Endothelial cell of umbilical vein (primary cell): ENCODE measurements around the gene SHKBP1. TPM values are rescaled to one million over a fixed set of nuclear protein-coding genes. Genes with fewer than 3 reads are reported as not detected.

Experiments
- BruUV-seq: library from RNA; stranded (reverse); fragments of 400-500 nt; replicated peaks from 2 replicates; lab custom pipeline; 2021; lab: Mats Ljungman, UMichigan
- CTCF ChIA-PET: fragments of 300-600, 350-600 bp; sonication (Branson Sonifier 250); formaldehyde crosslinking; loops from one replicate; lab custom pipeline; 2021; ENCODE audit warnings: antibody characterized with exemption, inconsistent platforms; lab: Charles Lee
- POLR2A ChIA-PET: fragments of 300-600, 350-600 bp; sonication (Branson Sonifier 250); formaldehyde crosslinking; loops from one replicate; lab custom pipeline; 2021; ENCODE audit warnings: antibody characterized with exemption, inconsistent platforms; lab: Charles Lee
- DNase-seq: peaks from one replicate; pipeline ENCODE4 v3.0.0-alpha.2; 2011; ENCODE audit warnings: low read depth, low spot score
- FAIRE-seq: peaks from 2 replicates; lab custom pipeline; 2011; peaks lifted over from hg19 to GRCh38; lab: Jason Lieb, UNC
- H2AFZ ChIP-seq: 2 replicates; pipeline ENCODE4 v1.6.0; 2012; ENCODE audit warnings: low read depth, low read length, control low read depth, inconsistent platforms
- H3K27ac ChIP-seq: 2 replicates; pipeline ENCODE4 v1.5.1; 2011; ENCODE audit warnings: low read depth, mild to moderate bottlenecking, control low read depth, low read length, moderate library complexity; ENCODE audit not compliant: insufficient read depth
- H3K27me3 ChIP-seq, 2 experiments: 2 replicates each; pipeline versions ENCODE4 v1.6.0 to v1.6.1; 2011; ENCODE audit warnings: low read length in 2 of 2, mixed read lengths in 1 of 2; ENCODE audit not compliant: control insufficient read depth in 2 of 2, insufficient read depth in 2 of 2
- H3K36me3 ChIP-seq, 2 experiments: 2 replicates in 1 of 2; 3 replicates in 1 of 2; pipeline ENCODE4 v1.5.1; 2011; ENCODE audit warnings: low read length in 2 of 2, mild to moderate bottlenecking in 1 of 2, moderate library complexity in 1 of 2; ENCODE audit not compliant: control insufficient read depth in 2 of 2, insufficient read depth in 2 of 2; ENCODE audit errors: extremely low read depth in 1 of 2
- H3K4me1 ChIP-seq: 3 replicates; pipeline ENCODE4 v1.5.1; 2011; ENCODE audit warnings: mild to moderate bottlenecking, low read length; ENCODE audit not compliant: control insufficient read depth, insufficient read depth; ENCODE audit errors: extremely low read depth
- H3K4me2 ChIP-seq: 2 replicates; pipeline ENCODE4 v1.6.1; 2011; ENCODE audit warnings: low read length, control low read depth, mixed read lengths; ENCODE audit not compliant: insufficient read depth
- H3K4me3 ChIP-seq, 3 experiments: fragments of 200-600 bp in 1 of 3; sonication (generic), shearing (Covaris generic) in 1 of 3; replicated peaks in 1 of 3; 2 replicates each; pipeline ENCODE4 v1.5.1; 2011 to 2016; ENCODE audit warnings: control low read depth in 3 of 3, low read length in 3 of 3, mild to moderate bottlenecking in 2 of 3, inconsistent platforms in 1 of 3, low read depth in 1 of 3, moderate library complexity in 1 of 3; ENCODE audit not compliant: insufficient read depth in 1 of 3
- H3K79me2 ChIP-seq: 2 replicates; pipeline ENCODE4 v1.6.0; 2012; ENCODE audit warnings: low read length, inconsistent platforms; ENCODE audit not compliant: control insufficient read depth, insufficient read depth
- H3K9ac ChIP-seq: replicated peaks from 2 replicates; pipeline ENCODE3; 2011; ENCODE audit warnings: low read length, control low read depth; ENCODE audit not compliant: insufficient read depth; ENCODE audit errors: extremely low read depth
- H3K9me1 ChIP-seq: replicated peaks from 3 replicates; pipeline ENCODE4 v1.6.0; 2011; ENCODE audit warnings: mild to moderate bottlenecking, low read length; ENCODE audit not compliant: control insufficient read depth, insufficient read depth; ENCODE audit errors: extremely low read depth
- H3K9me3 ChIP-seq: replicated peaks from 2 replicates; pipeline ENCODE4 v1.5.1; 2012; ENCODE audit warnings: low read length, inconsistent platforms; ENCODE audit not compliant: control insufficient read depth, insufficient read depth
- H4K20me1 ChIP-seq: replicated peaks from 2 replicates; pipeline ENCODE3; 2011; ENCODE audit warnings: mild to moderate bottlenecking, low read length; ENCODE audit not compliant: control insufficient read depth, insufficient read depth; ENCODE audit errors: extremely low read depth
- EZH2 ChIP-seq: IDR thresholded peaks from 2 replicates; pipeline ENCODE4 v1.6.1; 2012; ENCODE audit warnings: borderline replicate concordance, low read depth, mild to moderate bottlenecking, moderate library complexity, low read length, inconsistent platforms; ENCODE audit not compliant: severe bottlenecking
- FOS ChIP-seq: IDR thresholded peaks from 2 replicates; pipeline ENCODE4 v1.6.1; 2011; ENCODE audit warnings: mild to moderate bottlenecking, low read length, moderate library complexity, borderline replicate concordance; ENCODE audit not compliant: insufficient read depth
- GATA2 ChIP-seq: IDR thresholded peaks from 2 replicates; pipeline ENCODE4 v1.7.0; 2011; ENCODE audit warnings: low read depth, mild to moderate bottlenecking, moderate library complexity, mixed read lengths, low read length; ENCODE audit not compliant: insufficient read length, insufficient read depth
- JUN ChIP-seq: IDR thresholded peaks from 2 replicates; pipeline ENCODE4 v1.6.1; 2011; ENCODE audit warnings: borderline replicate concordance, low read depth; ENCODE audit not compliant: insufficient read length, insufficient read depth
- MYC ChIP-seq: IDR thresholded peaks from one replicate; pipeline ENCODE4 v1.6.1; 2011; ENCODE audit warnings: mild to moderate bottlenecking, low read depth, low read length
- POLR2A ChIP-seq: IDR thresholded peaks from 2 replicates; pipeline ENCODE4 v1.6.1; 2012; ENCODE audit warnings: low read depth, mild to moderate bottlenecking, control low read depth, low read length
- POLR2AphosphoS5 ChIP-seq: IDR thresholded peaks from 2 replicates; pipeline ENCODE4 v1.6.1; 2012; ENCODE audit warnings: low read depth, mild to moderate bottlenecking, control low read depth, low read length, moderate library complexity; ENCODE audit not compliant: insufficient read depth
- dilution Hi-C: fragments of 300-500 bp; cut with MboI; formaldehyde crosslinking; loops from one replicate; pipeline ENCODE4 v1.15.0; 2019; ENCODE audit warnings: low sequenced_read_pairs; ENCODE audit not compliant: extremely low pct_ligation_motif_present
- intact Hi-C: fragments of 100-400 bp; cut with micrococcal nuclease; formaldehyde crosslinking; loops from one replicate; pipeline ENCODE4 v1.10.0; 2022
- polyA plus RNA-seq, 4 experiments: library from polyadenylated mRNA; depleted of rRNA in 3 of 4; stranded (reverse) in 3 of 4; unstranded in 1 of 4; fragments of >200 nt; gene quantifications; 2 replicates each; pipeline versions ENCODE4 v1.2.1 to v1.2.3, GENCODE V29; 2011 to 2012; ENCODE audit warnings: missing spikeins in 1 of 4
- total RNA-seq: library from RNA; stranded (reverse); gene quantifications from 2 replicates; pipeline ENCODE4 v1.2.3, GENCODE V29; 2021
- TF ChIP-seq, protein P1 (sequence below): IDR thresholded peaks from 2 replicates; pipeline ENCODE4 v1.6.1; 2011; ENCODE audit not compliant: insufficient read depth, insufficient read length
- TF ChIP-seq, protein P2 (sequence below), 2 donors: IDR thresholded peaks; 1 replicate in 1 of 2; 2 replicates in 1 of 2; pipeline ENCODE4 v1.5.1; 2011; ENCODE audit warnings: low read length in 2 of 2, mild to moderate bottlenecking in 2 of 2, moderate library complexity in 2 of 2, control low read depth in 1 of 2, inconsistent platforms in 1 of 2, low read depth in 1 of 2; ENCODE audit not compliant: insufficient read depth in 1 of 2; ENCODE audit errors: extremely low read depth in 1 of 2

The SHKBP1 gene
- total and polyA plus RNA-seq, 2 donors (not counting 3 experiments of a cell fraction or from before 2014, with no cell fraction given), result 106 to 113 TPM

DNA sequence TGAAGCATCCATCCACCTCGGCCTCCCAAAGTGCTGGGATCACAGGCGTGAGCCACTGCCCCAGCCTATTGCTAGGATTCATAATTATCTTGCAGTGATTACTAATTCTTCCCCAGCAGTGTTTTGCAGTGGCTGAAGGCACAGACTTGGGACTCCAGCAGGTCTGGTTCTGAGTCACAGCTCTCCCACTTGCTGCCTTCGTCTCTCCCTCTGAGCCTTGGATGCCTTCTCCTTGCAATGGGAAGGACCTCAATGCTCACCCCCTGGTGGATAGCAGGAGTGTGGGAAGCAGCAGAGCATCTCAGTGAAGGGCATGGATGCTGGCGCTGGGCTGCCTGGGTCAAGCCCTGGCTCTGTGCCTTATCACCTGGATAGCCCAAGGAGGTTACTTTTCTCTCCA is 37.6 kb upstream of the SHKBP1 start:
- DNase-seq, result no peak
- BruUV-seq, result no TSS peak
- H4K20me1 ChIP-seq, result no peaks in the 10 kb centered on the region
- H3K9me1 ChIP-seq, result no peaks in the 10 kb centered on the region
- H3K27ac ChIP-seq, result no peak overlapping the region
- ChIA-PET POLR2A (no interaction called here), CTCF (no interaction called here)
- no peak overlapping the region for H3K9ac ChIP-seq
- H3K4me2 ChIP-seq, result no peak overlapping the region
- intact Hi-C loops, result no loop called here
- H3K36me3 ChIP-seq, result no peaks in the 10 kb centered on the region
- no peak for FAIRE-seq
- no peak overlapping the region for H3K4me3 ChIP-seq
- dilution Hi-C loops, result no loop called here
- H3K27me3 ChIP-seq, result no peaks in the 10 kb centered on the region
- H3K4me1 ChIP-seq, result no peaks in the 10 kb centered on the region
- H2AFZ ChIP-seq, result no peak overlapping the region
- H3K79me2 ChIP-seq, result no peaks in the 10 kb centered on the region
- TF ChIP-seq, protein P1, sequence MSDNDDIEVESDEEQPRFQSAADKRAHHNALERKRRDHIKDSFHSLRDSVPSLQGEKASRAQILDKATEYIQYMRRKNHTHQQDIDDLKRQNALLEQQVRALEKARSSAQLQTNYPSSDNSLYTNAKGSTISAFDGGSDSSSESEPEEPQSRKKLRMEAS, result no peak
- TF ChIP-seq, protein P2, sequence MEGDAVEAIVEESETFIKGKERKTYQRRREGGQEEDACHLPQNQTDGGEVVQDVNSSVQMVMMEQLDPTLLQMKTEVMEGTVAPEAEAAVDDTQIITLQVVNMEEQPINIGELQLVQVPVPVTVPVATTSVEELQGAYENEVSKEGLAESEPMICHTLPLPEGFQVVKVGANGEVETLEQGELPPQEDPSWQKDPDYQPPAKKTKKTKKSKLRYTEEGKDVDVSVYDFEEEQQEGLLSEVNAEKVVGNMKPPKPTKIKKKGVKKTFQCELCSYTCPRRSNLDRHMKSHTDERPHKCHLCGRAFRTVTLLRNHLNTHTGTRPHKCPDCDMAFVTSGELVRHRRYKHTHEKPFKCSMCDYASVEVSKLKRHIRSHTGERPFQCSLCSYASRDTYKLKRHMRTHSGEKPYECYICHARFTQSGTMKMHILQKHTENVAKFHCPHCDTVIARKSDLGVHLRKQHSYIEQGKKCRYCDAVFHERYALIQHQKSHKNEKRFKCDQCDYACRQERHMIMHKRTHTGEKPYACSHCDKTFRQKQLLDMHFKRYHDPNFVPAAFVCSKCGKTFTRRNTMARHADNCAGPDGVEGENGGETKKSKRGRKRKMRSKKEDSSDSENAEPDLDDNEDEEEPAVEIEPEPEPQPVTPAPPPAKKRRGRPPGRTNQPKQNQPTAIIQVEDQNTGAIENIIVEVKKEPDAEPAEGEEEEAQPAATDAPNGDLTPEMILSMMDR (IDR thresholded peaks at IDR 0.05; ENCODE audit: extremely low read depth in 1 of 2, insufficient read depth in 1 of 2, low read depth in 1 of 2, low read length in 2 of 2), result no peak
- TF ChIP-seq MYC (no peak), JUN (no peak), GATA2 (no peak), POLR2AphosphoS5 (no peak), POLR2A (no peak), FOS (no peak), EZH2 (no peak)
- no peaks in the 10 kb centered on the region for H3K9me3 ChIP-seq
